ENCODE data around the gene CSAD.

CSAD gene

DNA sequence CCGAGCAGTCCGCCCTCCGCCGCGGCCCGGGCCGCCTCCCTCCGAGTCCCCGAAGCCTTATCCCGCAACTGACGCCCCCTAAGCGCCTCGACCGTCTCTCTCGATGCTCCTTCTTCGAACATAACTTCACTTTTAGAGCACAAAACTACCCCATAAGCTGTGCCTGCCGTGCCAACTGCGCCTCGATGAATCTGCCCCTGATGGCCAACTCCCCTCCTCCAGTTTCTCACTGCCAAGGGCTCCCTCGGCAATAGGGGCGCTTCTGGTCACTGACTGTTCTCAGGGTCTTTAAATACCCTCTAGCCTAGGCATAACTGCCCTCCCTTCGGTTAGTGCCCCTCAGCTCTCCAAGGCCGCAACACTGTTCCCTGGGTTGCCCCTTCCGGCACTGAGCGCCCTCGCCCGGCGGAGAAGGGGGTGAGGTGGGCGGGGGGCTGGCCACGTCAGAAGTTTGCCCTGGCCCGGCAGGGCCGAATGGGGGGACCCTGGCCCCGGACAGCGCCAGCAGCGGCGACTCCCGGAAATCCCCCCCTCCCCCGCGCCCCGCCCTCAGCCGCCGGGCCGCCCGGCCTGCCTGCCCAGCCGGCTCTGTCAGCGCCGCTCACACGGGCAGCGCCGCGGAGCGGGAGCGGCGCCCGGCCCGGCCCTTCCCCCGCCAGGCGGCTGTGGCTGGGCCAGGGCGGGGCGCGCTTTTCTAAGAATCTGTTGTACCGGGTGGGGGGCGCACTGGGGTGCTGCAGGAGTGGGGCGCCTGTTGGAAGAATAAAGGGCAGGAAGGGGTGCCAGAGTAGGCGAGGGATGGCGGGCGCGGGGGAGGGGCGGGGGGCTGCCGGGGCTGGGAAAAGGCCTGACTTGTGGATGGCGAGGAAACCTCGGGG lies 40.7 kb upstream of the CSAD start:
- H3K36me3 Mint-ChIP-seq (ENCODE audit: low read depth): peaks cover 5% of the 10 kb centered on the region
- H3K9me3 Mint-ChIP-seq: no peaks in the 10 kb centered on the region
- peak overlapping the region; percentile 83 for H3K4me3 Mint-ChIP-seq
- H3K4me1 Mint-ChIP-seq (ENCODE audit: low read depth): peaks cover 82% of the 10 kb centered on the region
- H3K27me3 Mint-ChIP-seq: no peaks in the 10 kb centered on the region
- H3K27ac Mint-ChIP-seq: peak overlapping the region; percentile 93

DNA sequence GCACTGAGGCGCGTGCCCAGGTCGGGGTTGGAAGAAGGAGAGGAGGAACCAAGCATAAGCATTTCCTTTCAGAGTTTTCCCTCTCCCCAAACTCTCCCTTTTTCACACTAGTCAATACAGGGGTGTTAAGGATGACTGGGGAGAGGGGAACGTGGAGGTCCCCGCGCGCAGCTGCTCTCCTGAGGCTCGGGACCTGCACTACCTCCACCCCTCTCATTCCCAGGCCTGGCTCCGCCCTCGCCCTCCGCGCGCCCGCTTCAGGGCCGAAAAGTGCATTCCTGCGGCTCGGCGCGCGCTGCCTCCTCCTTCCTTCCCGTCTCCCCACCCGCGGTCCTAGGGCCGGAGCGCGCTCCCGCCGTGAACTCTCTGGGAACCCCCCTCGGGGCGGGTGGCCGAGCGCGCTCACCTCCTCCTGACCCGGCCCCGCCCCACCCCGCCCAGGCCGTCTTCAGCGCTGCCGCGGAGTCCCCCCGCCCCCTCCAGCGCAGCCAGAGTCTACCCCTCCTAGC lies 40.0 kb upstream of the CSAD start:
- peak overlapping the region; percentile 83 for H3K4me3 Mint-ChIP-seq
- no peaks in the 10 kb centered on the region for H3K9me3 Mint-ChIP-seq
- H3K27ac Mint-ChIP-seq: peak overlapping the region; percentile 93
- H3K4me1 Mint-ChIP-seq (ENCODE audit: low read depth): peaks cover 85% of the 10 kb centered on the region
- H3K27me3 Mint-ChIP-seq: no peaks in the 10 kb centered on the region
- H3K36me3 Mint-ChIP-seq (ENCODE audit: low read depth): peaks cover 5% of the 10 kb centered on the region

DNA sequence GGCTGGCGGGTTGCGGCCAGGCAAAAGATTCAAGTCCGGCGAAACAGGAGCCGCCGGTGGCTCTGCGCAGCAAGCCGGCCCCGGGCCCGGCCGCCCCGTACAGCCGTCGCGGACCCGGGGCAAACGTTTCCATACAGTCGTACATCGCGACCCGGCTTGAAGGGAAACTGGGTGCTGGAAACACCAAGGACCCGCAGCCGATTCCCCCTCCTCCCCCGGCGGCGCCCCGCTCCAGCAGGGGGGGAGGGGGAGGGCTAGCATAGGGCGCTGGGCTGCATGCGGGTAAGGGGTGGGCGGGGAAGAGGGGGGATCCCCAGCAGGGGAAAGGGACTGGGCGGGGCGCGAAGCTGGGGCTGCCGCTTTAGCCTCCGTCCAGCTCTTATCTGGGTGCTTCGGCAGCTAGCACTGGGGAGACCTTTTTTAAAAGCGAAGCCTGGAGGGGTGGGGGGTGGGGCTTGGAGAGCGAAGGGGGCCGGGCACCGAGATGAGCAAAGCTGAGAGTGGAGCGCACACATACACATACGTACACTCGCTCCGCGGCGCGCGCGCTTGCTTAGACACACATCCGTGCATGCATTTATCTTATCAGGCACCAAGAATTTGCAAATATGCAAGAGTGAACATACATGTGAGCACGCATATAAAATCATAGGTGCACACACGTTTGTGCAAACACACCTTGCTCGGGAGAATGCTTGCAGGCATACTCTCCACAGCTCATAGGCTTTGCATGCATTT lies 39.4 kb upstream of the CSAD start:
- Mint-ChIP-seq H3K27me3 (no peaks in the 10 kb centered on the region), H3K36me3 (ENCODE audit: low read depth) (peaks cover 5% of the 10 kb centered on the region), H3K27ac (peak overlapping the region; percentile 99), H3K9me3 (no peaks in the 10 kb centered on the region), H3K4me3 (peak overlapping the region; percentile 96), H3K4me1 (ENCODE audit: low read depth) (peaks cover 85% of the 10 kb centered on the region)

DNA sequence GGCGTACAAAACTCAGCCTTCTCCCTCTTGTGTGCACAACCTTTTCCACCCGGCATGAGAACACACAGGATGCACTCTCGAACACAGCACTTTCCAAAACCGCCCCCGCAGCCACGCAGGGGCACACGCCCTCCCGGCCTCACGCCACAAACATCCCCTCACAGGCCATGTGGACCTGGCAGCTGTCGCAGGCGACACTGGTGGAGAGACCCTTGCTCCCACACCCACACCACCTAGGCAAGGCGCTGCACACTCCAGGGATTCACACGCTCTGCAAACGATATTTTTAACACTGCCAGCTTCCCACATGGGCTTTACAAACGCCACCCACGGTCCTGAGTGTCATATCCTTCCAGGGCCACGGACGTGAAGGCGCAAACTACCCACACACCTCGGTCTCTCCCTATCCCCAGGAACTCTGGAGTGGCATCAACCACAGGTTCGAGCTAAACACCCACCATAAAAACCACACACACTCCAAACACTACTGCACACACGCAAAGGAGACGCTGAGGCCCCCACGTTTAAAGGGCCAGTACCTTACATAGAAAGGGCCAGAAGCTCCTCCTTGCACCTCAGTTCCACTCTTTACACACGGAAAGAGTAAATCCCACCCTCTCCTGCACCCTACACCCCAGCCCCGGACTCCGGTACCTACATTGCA lies 38.7 kb upstream of the CSAD start:
- peak overlapping the region; percentile 99 for H3K27ac Mint-ChIP-seq
- H3K4me1 Mint-ChIP-seq (ENCODE audit: low read depth): peaks cover 83% of the 10 kb centered on the region
- H3K4me3 Mint-ChIP-seq: peak overlapping the region; percentile 96
- H3K27me3 Mint-ChIP-seq: no peaks in the 10 kb centered on the region
- peaks cover 5% of the 10 kb centered on the region for H3K36me3 Mint-ChIP-seq (ENCODE audit: low read depth)
- H3K9me3 Mint-ChIP-seq: no peaks in the 10 kb centered on the region

DNA sequence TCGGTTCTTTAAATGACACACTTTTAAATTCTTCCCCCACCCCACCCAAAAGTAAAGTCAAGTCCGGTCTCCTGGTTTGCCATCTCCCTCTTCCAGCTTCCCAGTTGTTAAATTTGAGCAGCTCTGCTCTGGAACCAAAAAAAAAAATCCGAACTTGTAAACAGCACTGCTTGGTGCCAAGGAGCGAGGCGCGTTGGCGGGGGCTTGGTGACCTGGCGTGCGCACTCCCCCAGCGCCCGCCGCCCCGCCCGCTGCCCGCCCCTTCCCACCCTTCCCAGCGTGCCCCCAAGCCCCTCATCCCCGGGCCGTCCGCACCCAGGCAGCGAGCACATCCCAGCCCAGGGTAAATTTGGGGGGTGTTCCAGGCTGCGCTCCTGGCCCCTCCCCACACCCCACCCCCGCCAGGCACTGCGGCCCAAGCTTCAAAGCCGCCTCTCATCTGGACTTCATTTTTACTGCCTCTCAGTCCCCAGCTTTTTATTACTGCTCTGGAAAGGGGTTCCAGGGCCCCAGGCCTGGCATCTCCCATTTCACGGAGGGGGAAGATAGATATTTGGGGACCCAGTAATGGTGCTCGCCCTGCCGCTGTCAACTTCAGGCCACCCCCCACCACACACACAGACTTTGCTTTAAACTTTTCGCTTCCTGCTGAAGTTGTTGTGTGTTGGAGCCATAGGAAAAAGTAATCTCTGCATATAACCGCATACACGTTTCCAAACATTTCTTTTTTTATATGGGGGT lies 38.0 kb upstream of the CSAD start:
- Mint-ChIP-seq H3K4me3 (peak overlapping the region; percentile 96), H3K36me3 (ENCODE audit: low read depth) (peaks cover 7% of the 10 kb centered on the region), H3K9me3 (no peaks in the 10 kb centered on the region), H3K27ac (peak overlapping the region; percentile 99), H3K4me1 (ENCODE audit: low read depth) (peaks cover 83% of the 10 kb centered on the region), H3K27me3 (no peaks in the 10 kb centered on the region)

DNA sequence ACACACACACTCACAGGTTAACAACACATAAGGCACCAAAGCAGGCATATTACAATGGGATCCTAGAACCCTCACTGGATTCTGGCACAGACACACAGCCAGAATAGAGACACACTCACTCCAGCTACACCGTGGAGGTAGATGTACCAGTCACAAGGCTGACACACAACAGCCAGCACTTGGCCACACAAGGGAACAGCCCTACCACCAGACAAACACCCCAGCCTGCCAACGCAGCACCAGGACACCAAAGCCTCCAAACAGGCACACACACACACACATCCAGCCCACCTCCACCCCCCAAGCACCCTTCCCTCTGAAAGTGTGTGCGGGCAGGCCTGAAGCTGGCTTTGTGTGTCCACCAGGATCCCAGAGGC lies 37.2 kb upstream of the CSAD start:
- peak overlapping the region; percentile 96 for H3K4me3 Mint-ChIP-seq
- H3K9me3 Mint-ChIP-seq: no peaks in the 10 kb centered on the region
- peak overlapping the region; percentile 94 for H3K27ac Mint-ChIP-seq
- peaks cover 15% of the 10 kb centered on the region for H3K36me3 Mint-ChIP-seq (ENCODE audit: low read depth)
- no peaks in the 10 kb centered on the region for H3K27me3 Mint-ChIP-seq
- peaks cover 83% of the 10 kb centered on the region for H3K4me1 Mint-ChIP-seq (ENCODE audit: low read depth)

DNA sequence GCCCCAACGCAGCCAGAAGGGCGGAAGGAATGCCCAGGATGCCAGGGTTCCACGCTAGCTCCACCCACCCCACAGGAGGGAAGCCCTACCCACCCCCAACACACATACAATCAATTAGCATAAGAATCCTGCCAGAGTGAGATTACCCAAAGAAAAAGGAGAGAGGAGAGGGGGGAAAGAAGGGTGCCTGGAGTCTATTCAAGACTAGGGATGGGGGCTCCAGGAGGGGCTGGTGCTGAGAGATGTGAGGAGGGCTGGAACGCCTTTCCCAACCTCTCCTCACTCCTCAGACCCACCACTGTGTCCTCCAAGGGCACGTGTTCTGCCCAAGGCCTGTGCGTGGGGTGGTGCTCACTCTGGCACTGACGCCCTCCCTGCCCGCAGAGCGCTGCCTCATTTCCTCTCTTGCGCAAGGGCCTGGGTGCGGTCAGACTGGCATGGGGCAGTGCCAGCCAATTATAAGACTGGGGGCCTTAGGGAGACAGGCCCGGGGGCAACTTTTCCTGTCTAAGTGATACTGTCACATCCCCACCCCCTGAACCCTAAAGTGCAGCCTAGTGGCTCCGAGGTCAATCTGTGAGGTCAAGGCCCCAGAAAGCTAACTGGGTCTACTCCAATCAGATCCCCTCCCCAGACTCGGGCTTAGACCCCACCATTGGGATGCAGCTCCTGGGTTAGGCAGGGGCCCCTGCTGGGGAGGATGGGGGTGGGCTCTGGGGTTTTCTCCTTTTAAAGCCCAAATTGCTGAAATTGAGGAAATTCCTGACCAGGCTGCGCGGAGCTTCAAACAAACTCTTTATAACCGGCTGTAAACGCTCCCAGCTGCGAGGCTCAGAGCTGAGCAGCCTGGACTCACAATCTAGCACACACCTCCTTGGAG lies 36.6 kb upstream of the CSAD start:
- H3K36me3 Mint-ChIP-seq (ENCODE audit: low read depth): peaks cover 21% of the 10 kb centered on the region

DNA sequence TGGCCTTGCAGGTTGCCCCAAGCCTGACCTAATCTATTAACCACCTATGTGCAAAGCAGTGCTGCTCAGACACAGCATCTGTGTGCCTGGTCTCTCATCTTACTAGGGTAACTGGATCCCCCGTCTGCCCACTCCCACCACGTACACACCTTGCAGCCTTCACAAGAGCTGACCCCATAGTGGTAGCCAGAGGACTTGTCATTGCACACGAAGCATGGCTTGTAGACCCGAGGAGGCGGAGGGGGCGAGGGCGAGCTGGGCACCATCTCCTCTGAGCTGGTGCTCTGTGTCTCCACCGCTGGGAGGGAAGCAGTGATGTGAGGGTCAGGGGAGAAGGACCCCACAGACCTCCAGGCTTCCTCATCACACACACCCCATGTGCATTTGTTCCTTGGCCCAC lies 34.8 kb upstream of the CSAD start:
- Mint-ChIP-seq H3K4me3 (no peak overlapping the region), H3K36me3 (ENCODE audit: low read depth) (peaks cover 21% of the 10 kb centered on the region), H3K27ac (no peak overlapping the region), H3K4me1 (ENCODE audit: low read depth) (peaks cover 76% of the 10 kb centered on the region), H3K27me3 (no peaks in the 10 kb centered on the region), H3K9me3 (no peaks in the 10 kb centered on the region)

More for the DNA sequence above, 36.6 kb upstream of the CSAD start:
- H3K27me3 Mint-ChIP-seq: no peaks in the 10 kb centered on the region
- H3K4me3 Mint-ChIP-seq: peak overlapping the region; percentile 96
- no peaks in the 10 kb centered on the region for H3K9me3 Mint-ChIP-seq
- peak overlapping the region; percentile 94 for H3K27ac Mint-ChIP-seq
- H3K4me1 Mint-ChIP-seq (ENCODE audit: low read depth): peaks cover 79% of the 10 kb centered on the region

DNA sequence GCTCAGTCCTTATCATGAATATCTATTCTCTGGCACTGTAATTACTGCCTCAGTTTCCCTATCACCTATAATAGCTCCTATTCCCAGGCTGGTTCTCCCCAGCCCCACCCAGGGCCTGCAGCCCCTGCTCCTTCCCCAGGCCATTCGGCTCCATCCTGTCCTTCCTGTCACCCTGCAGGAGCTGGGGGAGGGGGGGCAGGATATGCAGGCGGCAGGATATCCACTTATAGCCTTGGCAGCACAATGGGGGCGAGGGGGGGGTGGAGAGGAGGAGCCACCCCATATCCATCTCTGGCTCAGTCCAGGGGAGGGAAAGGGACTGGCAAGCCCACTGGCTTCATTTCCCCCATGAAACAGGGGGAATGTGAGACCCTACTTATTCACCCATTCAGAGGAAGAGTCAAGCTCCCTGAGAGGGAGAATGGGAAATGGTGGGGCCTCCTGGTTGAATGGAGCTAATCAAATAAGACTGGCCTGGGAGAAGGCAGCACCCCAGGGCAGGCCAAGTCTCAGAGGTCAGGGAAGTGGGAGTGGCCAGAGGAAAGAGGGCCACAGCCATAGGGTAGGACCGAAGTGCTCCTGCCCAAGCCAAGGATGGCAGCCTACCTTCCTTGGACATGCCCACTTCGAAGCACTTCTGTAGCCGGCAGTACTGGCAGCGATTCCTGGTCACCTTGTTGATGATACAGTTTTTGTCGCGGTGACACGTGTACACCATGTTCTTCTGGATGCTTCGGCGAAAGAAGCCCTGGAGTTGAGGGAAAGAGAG lies 34.1 kb upstream of the CSAD start:
- Mint-ChIP-seq H3K9me3 (no peaks in the 10 kb centered on the region), H3K27me3 (no peaks in the 10 kb centered on the region), H3K36me3 (ENCODE audit: low read depth) (peaks cover 21% of the 10 kb centered on the region), H3K4me1 (ENCODE audit: low read depth) (peaks cover 78% of the 10 kb centered on the region), H3K4me3 (no peak overlapping the region), H3K27ac (no peak overlapping the region)

DNA sequence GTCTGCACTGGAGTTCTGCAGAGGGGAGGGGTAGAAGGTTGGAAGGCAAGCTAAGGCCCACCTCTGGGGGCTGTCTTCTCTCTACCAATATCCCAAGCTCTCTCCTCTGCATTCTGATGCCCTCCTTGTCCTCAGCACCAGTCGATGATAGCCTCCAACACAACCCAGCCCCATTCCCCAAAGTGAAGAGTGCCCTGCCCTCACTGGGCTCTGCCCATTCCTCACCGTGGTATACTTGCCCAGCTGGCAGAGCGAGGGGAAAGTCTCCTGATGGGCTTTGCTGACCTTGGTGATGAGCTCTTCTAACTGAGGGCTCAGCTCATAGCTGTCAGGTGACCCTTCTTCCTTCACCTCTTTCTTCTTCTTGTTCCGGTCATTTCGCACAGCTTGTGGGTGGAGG lies 33.5 kb upstream of the CSAD start:
- no peaks in the 10 kb centered on the region for H3K9me3 Mint-ChIP-seq
- H3K36me3 Mint-ChIP-seq (ENCODE audit: low read depth): peaks cover 19% of the 10 kb centered on the region
- no peak overlapping the region for H3K27ac Mint-ChIP-seq
- no peaks in the 10 kb centered on the region for H3K27me3 Mint-ChIP-seq
- H3K4me1 Mint-ChIP-seq (ENCODE audit: low read depth): peaks cover 78% of the 10 kb centered on the region
- H3K4me3 Mint-ChIP-seq: no peak overlapping the region

DNA sequence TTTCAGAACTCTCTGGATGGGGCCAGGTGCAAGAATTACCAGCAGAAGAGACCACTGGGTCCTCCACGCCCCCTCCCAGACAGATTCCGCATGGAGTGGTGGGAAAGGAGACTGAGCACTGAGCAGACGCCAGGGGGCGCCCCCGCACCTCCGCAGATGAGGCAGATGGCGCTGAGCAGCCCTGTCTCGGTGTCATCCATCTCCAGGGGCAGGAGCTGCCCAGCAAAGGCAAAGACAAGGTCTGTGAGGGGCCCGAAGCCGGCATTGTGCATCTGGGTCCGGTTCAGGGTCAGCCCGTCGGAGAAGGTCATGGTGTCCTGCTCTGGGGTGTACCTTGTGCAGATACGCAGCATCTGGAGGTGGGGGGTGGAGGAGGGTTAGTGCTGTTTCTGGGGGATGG lies 32.6 kb upstream of the CSAD start:
- Mint-ChIP-seq H3K9me3 (no peaks in the 10 kb centered on the region), H3K4me1 (ENCODE audit: low read depth) (peaks cover 80% of the 10 kb centered on the region), H3K36me3 (ENCODE audit: low read depth) (peaks cover 20% of the 10 kb centered on the region), H3K4me3 (no peak overlapping the region), H3K27ac (no peak overlapping the region), H3K27me3 (no peaks in the 10 kb centered on the region)

DNA sequence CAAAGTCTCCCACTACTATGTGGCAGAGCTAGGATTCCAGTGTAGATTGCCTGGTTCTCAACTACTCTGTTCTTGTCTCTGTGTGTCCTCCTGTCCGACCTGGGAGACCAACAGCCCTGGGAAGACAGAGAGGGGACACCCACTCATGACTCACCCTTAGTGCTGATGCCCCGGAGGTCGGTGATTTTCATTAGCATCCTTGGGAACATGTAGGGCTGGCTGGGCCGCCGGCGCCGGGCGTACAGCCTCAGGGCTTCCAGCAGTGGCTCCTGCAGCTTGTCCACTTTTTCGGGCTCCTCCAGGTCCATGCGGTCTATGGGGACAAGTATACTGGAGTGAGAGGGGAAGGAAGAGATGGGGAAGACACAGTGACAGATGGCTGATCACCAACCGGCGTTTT lies 32.2 kb upstream of the CSAD start:
- H3K4me1 Mint-ChIP-seq (ENCODE audit: low read depth): peaks cover 80% of the 10 kb centered on the region
- H3K27me3 Mint-ChIP-seq: no peaks in the 10 kb centered on the region
- peaks cover 20% of the 10 kb centered on the region for H3K36me3 Mint-ChIP-seq (ENCODE audit: low read depth)
- no peak overlapping the region for H3K4me3 Mint-ChIP-seq
- H3K27ac Mint-ChIP-seq: no peak overlapping the region
- no peaks in the 10 kb centered on the region for H3K9me3 Mint-ChIP-seq
